ENCODE data around the gene ESF1.
A peak's percentile ranks its signal among the peaks of the same experiment; 100 is the strongest.

Gene ESF1

DNA sequence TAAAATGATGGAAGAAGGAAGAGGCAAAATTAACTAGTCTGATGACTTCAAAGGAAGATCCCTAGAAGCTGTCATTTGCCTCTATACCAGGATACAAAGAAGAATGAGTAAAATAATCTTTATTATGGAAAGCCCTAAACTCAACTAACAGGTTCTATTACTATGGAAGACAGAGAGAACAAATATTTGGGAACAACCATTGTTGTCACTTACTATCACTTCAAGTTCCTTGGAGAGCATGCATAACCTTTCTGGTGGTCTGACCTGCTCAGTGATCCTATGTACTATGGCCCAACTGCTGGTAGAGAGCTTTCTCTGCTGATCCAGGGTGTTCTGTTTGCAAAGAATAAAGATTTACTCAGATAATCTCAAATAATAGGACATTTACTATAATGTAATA is 83.2 kb downstream of the ESF1 start:
- DNase-seq (ENCODE audit: low read depth in 2 of 2) = no peak
- no peak overlapping the region for H3K4me3 ChIP-seq (replicated peaks in 1 of 2; ENCODE audit: low read depth in 2 of 2, low read length in 2 of 2)
- TF ChIP-seq, protein P1, sequence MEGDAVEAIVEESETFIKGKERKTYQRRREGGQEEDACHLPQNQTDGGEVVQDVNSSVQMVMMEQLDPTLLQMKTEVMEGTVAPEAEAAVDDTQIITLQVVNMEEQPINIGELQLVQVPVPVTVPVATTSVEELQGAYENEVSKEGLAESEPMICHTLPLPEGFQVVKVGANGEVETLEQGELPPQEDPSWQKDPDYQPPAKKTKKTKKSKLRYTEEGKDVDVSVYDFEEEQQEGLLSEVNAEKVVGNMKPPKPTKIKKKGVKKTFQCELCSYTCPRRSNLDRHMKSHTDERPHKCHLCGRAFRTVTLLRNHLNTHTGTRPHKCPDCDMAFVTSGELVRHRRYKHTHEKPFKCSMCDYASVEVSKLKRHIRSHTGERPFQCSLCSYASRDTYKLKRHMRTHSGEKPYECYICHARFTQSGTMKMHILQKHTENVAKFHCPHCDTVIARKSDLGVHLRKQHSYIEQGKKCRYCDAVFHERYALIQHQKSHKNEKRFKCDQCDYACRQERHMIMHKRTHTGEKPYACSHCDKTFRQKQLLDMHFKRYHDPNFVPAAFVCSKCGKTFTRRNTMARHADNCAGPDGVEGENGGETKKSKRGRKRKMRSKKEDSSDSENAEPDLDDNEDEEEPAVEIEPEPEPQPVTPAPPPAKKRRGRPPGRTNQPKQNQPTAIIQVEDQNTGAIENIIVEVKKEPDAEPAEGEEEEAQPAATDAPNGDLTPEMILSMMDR (IDR thresholded peaks at IDR 0.05; ENCODE audit: low read depth, low read length) = no peak

DNA sequence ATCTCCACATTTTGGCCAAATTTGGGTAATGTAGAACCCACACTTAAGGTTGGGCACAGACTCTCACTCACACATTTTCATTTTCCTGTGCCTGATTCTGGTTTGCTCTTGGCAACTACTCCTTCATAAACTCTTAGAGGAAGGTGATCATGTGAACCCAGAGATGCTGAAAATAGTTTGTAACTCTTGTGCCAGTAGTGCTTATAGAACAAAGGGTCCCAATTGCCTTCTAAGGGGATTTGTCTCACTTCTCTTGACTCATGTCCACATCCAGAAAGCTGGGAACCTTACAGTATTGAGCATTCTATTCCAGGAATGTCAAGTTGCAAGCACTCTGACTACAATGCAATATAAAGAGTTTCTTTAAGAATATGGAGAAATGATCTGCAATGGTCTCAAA is 84.0 kb downstream of the ESF1 start:
- TF ChIP-seq, protein P1 (IDR thresholded peaks at IDR 0.05; ENCODE audit: low read depth, low read length) = no peak
- DNase-seq (ENCODE audit: low read depth in 2 of 2) = no peak
- no peak overlapping the region for H3K4me3 ChIP-seq (replicated peaks in 1 of 2; ENCODE audit: low read depth in 2 of 2, low read length in 2 of 2)

DNA sequence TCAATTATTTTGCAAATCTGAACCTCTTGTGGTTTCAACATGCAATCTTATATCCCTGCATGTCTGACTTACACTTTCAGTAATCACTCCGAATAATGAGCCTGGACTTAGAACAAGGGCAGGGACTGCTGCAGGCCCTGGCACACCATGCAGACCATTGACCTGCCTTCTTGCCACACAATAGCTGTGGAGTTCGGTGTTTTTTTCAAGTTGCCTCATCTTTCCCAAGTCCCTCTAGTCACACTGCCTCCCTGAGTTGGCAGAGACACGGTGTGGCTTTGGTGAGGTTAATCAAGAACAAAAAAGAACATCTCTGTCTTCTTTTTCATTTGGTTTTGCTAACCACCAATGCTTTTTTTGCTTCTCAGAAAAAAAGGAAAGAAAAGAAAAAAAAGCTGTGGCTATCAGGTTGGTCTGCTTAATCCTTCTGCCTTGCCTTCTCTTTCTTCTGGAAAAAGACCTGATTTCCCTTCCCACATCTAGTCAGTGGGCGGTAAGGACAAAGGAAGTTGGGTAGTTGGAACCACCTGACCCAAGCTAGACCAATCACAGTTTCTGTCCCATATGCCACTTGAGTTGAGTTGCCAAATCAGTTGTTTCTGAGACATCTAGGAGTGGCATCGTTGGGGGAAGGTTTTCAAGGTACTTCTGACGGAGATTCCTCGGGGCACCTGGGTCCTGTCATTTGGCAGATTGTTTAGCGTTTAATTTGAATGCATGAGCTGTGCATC is 90.1 kb downstream of the ESF1 start:
- TF ChIP-seq, protein P1 (IDR thresholded peaks at IDR 0.05; ENCODE audit: low read depth, low read length) = no peak
- DNase-seq (ENCODE audit: low read depth in 2 of 2) = peak in 1 of 2 donors; percentile 27
- no peak overlapping the region for H3K4me3 ChIP-seq (replicated peaks in 1 of 2; ENCODE audit: low read depth in 2 of 2, low read length in 2 of 2)

DNA sequence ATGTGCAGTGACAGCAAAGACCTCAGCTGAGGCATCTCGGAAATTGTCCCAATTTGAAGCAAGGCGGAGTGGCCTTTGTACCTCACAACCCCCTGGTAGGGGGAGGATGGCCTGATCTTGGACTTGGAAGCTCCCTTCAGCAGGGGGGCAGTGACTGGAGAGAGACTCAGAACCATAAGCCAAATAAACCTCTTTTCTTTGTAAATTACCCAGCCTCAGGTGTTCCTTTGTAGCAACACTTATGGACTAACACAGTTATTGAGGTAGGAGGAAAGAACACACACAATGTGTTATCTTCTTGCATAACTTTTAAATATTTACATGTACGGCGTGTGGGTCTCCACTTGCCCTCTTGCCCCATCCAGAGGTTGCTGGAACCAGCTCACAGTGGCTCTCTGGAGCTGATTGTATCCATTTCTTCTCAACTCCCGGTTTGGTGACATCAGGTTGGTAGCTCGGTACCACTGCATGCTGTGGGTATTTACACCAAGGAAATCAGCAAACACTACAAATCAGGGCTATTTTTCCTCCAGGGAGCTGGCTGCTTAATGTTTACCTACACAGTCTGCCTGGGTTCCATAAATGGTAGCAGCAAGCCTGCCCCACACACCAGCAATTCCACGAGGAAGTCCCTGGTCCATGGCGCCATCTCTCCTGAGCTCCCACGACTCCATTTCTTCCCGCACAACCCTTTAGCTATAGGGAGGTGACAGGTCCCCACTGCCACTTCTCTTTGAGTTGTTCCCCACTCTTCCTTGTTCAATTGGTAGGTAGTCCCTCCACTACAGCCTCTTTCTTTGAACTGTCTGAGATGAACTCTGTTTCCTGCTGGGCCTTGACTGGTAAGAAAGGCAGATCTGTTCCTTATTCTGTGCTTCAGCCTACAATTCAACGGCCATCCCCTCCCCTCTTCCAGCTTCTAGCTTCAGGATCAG is 91.7 kb downstream of the ESF1 start:
- H3K4me3 ChIP-seq (replicated peaks in 1 of 2; ENCODE audit: low read depth in 2 of 2, low read length in 2 of 2) = no peak overlapping the region
- no peak for DNase-seq (ENCODE audit: low read depth in 2 of 2)
- TF ChIP-seq, protein P1 (IDR thresholded peaks at IDR 0.05; ENCODE audit: low read depth, low read length) = no peak

DNA sequence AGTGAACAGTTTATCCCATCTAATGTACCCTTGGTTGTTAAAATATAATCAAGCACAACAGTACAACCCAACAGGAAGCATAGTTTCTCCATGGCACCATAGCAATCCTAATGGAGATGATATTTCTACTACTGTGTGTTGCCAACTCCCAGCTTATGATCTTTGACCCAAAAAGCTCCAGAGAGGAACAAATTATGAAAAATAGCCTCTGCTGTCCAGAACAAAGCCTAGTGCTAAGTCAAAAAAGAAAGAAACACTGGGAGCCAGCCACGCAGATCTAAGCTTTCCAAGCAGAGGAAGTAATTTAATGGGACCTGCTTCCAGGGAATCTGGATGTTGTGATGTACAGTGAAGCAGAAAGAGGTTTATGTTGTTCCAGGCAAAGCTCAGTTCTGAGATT is 93.8 kb downstream of the ESF1 start:
- no peak overlapping the region for H3K4me3 ChIP-seq (replicated peaks in 1 of 2; ENCODE audit: low read depth in 2 of 2, low read length in 2 of 2)
- TF ChIP-seq, protein P1 (IDR thresholded peaks at IDR 0.05; ENCODE audit: low read depth, low read length) = no peak
- DNase-seq (ENCODE audit: low read depth in 2 of 2) = no peak

DNA sequence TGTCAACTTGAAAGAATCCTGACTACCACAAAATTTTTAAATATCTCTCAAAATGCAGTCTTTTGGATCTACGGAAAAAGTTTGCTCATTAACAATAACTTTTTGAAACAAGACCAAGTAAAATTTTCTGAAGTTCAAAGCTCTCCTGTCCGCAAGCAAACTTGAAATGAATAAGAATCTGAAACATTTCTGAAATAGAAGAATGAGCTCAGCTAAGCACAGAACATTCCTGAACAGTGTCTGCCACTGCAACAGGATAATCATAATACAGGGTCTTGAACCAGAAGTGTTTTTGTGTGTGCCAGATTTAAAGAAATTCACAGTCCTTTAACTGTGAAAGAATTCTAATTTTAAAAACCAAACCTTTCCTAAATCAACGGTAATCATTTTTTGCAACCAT is 96.9 kb downstream of the ESF1 start:
- no peak for DNase-seq (ENCODE audit: low read depth in 2 of 2)
- H3K4me3 ChIP-seq (replicated peaks in 1 of 2; ENCODE audit: low read depth in 2 of 2, low read length in 2 of 2) = no peak overlapping the region
- TF ChIP-seq, protein P1 (IDR thresholded peaks at IDR 0.05; ENCODE audit: low read depth, low read length) = no peak
